Esophagus mucosa (tissue), 1 donor: ENCODE data around the gene GAS5. TPM values are rescaled to one million over a fixed set of nuclear protein-coding genes. Genes with fewer than 3 reads are reported as not detected.

Experiments
- ATAC-seq: fragments of 200-7000 bp; cut with Tn5 transposase; one replicate; pipeline ENCODE4 v1.9.1; 2020
- total RNA-seq: library from RNA; stranded (reverse); gene quantifications from one replicate; pipeline ENCODE4 v1.2.4, GENCODE V29; 2023
- donor health status: DM: yes; HTN: yes; CAD: no.

Gene GAS5
- total RNA-seq, 1 donor from 2014 or later = 347 TPM

DNA sequence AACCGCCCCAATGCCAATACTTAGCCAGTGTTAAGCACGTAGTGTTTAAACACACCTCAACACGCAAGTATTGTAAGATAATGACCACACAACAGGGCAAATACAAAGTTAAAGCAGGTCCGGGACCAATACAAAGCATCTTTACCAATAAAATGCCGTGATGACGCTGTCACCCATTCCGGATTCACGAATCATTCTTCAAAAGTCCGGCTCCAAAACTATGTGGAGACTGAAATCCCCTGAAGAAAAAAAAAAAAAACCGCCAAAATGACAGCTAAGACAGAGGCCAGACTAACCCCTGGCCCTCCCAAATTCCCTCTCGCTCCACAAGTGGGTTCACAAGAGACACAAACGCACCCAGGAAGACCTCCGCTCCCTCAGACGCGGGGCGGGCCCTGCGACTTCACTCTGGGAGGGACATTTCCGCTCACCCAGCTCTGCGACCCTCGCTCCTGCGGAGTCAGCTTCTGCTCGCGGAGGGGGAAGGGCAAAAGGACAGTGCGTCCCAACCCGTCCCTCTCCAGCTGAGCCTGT is 43.9 kb downstream of the GAS5 start:
- no peak for ATAC-seq

DNA sequence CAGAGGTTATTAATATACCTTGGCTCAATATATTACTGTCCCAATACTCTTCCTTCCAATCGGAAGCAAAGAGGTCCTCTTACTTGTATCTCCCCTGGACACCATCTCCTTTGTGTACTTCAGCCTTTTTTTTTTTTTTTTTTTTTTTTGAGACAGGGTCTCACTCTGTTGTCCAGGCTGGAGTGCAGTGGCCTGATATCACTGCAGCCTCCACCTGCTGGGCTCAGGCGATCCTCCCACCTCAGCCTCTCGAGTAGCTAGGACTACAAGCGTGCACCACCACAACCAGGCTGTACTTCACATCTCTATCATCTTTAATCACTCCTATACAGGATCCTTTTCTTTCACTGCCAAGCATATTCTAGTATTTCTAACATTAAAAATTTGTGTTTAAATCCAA is 46.1 kb downstream of the GAS5 start:
- no peak for ATAC-seq

DNA sequence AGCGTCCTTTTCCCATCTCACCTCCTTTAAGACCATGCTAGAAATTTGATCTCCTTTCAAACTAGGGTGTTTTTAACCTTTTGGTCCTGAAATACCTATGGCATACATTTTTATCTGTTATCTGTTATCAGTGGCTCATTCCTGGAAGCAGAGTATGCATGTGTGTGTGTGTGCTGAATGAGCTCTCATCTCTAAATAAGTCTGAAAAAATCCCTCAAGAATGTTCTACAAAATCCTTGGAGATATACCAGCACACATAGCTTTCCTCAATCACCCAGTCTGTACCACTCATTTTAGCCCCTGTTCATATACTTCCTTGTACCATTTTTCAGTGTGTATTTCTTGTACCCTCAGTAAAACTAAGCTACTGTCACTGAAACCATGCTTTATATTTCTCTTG is 49.3 kb downstream of the GAS5 start:
- no peak for ATAC-seq

Other genes starting within 250 kb of the GAS5 start
- not detected for gene TEX50, start 232.7 kb downstream of the GAS5 start, total RNA-seq
- not detected for gene ANKRD45, start 198.1 kb downstream of the GAS5 start, total RNA-seq
- 11.8 TPM for gene KLHL20, start 153.0 kb downstream of the GAS5 start, total RNA-seq
- 13.5 TPM for gene DARS2, start 43.3 kb downstream of the GAS5 start, total RNA-seq
- gene CENPL, start 43.1 kb downstream of the GAS5 start, total RNA-seq = 7.2 TPM
- gene ZBTB37, start 391 bp upstream of the GAS5 start, total RNA-seq = 5.0 TPM
- gene SERPINC1, start 49.3 kb upstream of the GAS5 start, total RNA-seq = 0.32 TPM
- gene RC3H1, start 154.4 kb upstream of the GAS5 start, total RNA-seq = 25.1 TPM